Smooth muscle cell (in vitro differentiated cells): ENCODE results near the gene CSRP1. TPM values are rescaled to one million over a fixed set of nuclear protein-coding genes. Genes with fewer than 3 reads are reported as not detected.
A peak's percentile ranks its signal among the peaks of the same experiment; 100 is the strongest.

Experiments used
- DNase-seq: peaks from one replicate; lab custom pipeline; 2025; ENCODE audit not compliant: unreplicated experiment; lab: John Stamatoyannopoulos, UW
- H2AFZ ChIP-seq: fragments of 200-600 bp; sonication (generic); 2 replicates; pipeline ENCODE4 v1.6.0; 2016; ENCODE audit warnings: antibody characterized with exemption, low read depth, mild to moderate bottlenecking
- H3F3A ChIP-seq: fragments of 200-600 bp; sonication (generic); 2 replicates; pipeline ENCODE4 v1.6.0; 2017; ENCODE audit warnings: antibody characterized with exemption, low read depth
- H3K27ac ChIP-seq: fragments of 200-600 bp; sonication (generic); 2 replicates; pipeline ENCODE4 v1.5.1; 2016; ENCODE audit warnings: low read depth, mild to moderate bottlenecking
- H3K27me3 ChIP-seq: fragments of 200-600 bp; sonication (generic); 2 replicates; pipeline ENCODE4 v1.6.1; 2016; ENCODE audit warnings: low read depth, mild to moderate bottlenecking
- H3K36me3 ChIP-seq: fragments of 200-600 bp; sonication (generic); 2 replicates; pipeline ENCODE4 v1.5.1; 2016; ENCODE audit warnings: low read depth
- H3K4me1 ChIP-seq: fragments of 200-600 bp; sonication (generic); 2 replicates; pipeline ENCODE4 v1.5.1; 2016; ENCODE audit warnings: low read depth
- H3K4me2 ChIP-seq: fragments of 200-600 bp; sonication (generic); 2 replicates; pipeline ENCODE4 v1.6.0; 2016; ENCODE audit warnings: mild to moderate bottlenecking
- H3K4me3 ChIP-seq: fragments of 200-600 bp; sonication (generic); 2 replicates; pipeline ENCODE4 v1.5.1; 2016; ENCODE audit warnings: mild to moderate bottlenecking
- H3K79me2 ChIP-seq: fragments of 200-600 bp; sonication (generic); 2 replicates; pipeline ENCODE4 v1.6.0; 2016; ENCODE audit warnings: low read depth, mild to moderate bottlenecking
- H3K9ac ChIP-seq: fragments of 200-600 bp; sonication (generic); 2 replicates; pipeline ENCODE4 v1.6.0; 2016; ENCODE audit warnings: low read depth
- H3K9me3 ChIP-seq: fragments of 200-600 bp; sonication (generic); replicated peaks from 2 replicates; pipeline ENCODE4 v1.5.1; 2016; ENCODE audit warnings: low read depth
- H4K20me1 ChIP-seq: fragments of 200-600 bp; sonication (generic); 2 replicates; pipeline ENCODE4 v1.6.0; 2016; ENCODE audit warnings: low read depth
- CTCF ChIP-seq: fragments of 200-600 bp; sonication (generic); IDR thresholded peaks from 2 replicates; pipeline ENCODE4 v1.5.1; 2017; ENCODE audit warnings: borderline replicate concordance, mild to moderate bottlenecking, antibody characterized with exemption; ENCODE audit not compliant: insufficient read depth, poor library complexity, severe bottlenecking
- WGBS: methylation state at CpG from one replicate; pipeline ENCODE4 v1.1.7; 2016; ENCODE audit warnings: low lambda C conversion rate; 5-methylcytosine and 5-hydroxymethylcytosine counted together
- polyA plus RNA-seq: library from polyadenylated mRNA; unstranded; fragments of >200 nt; fragmentation: Nextera tagmentation; extraction: Ambion mirVana; gene quantifications from 2 replicates; pipeline ENCODE4 v1.2.1, GENCODE V29; 2016
- total RNA-seq: library from RNA; depleted of rRNA; stranded (reverse); fragments of >200 nt; gene quantifications from 2 replicates; pipeline ENCODE4 v1.2.3, GENCODE V29; 2014

The CSRP1 gene
- total and polyA plus RNA-seq, 2 experiments from 2014 or later, result 202 to 345 TPM

- TF ChIP-seq CTCF, result no peak
- H3K4me2 ChIP-seq, result no peak overlapping the region
Observed at GRCh38 chr1:201490708-201491131, 16.2 kb downstream of the CSRP1 start.

GRCh38 chr1:201489643-201490261, 17.2 kb downstream of the CSRP1 start:
- H3K4me1 ChIP-seq, result peaks cover 15% of the 10 kb centered on the region
- WGBS, result 90% methylated on average over 6 of the region's 6 CpGs
- H3K9me3 ChIP-seq, result no peaks in the 10 kb centered on the region
- no peaks in the 10 kb centered on the region for H3K27me3 ChIP-seq
- peaks cover 5% of the 10 kb centered on the region for H3K36me3 ChIP-seq
- DNase-seq, result no peak
- H2AFZ ChIP-seq, result no peak overlapping the region
- H3K79me2 ChIP-seq, result peaks cover 33% of the 10 kb centered on the region
- H3K4me2 ChIP-seq, result no peak overlapping the region
- no peak for TF ChIP-seq CTCF
- H3K27ac ChIP-seq, result peak overlapping the region; percentile 13
- peaks cover 55% of the 10 kb centered on the region for H3F3A ChIP-seq
- H3K9ac ChIP-seq, result no peak overlapping the region
- H4K20me1 ChIP-seq, result peaks cover 55% of the 10 kb centered on the region
- H3K4me3 ChIP-seq, result no peak overlapping the region

More at GRCh38 chr1:201490708-201491131, 16.2 kb downstream of the CSRP1 start:
- Histone ChIP-seq H2AFZ (no peak overlapping the region), H3K9me3 (no peaks in the 10 kb centered on the region), H3K79me2 (peaks cover 33% of the 10 kb centered on the region), H3K9ac (no peak overlapping the region), H3K27me3 (no peaks in the 10 kb centered on the region), H4K20me1 (peaks cover 63% of the 10 kb centered on the region), H3K27ac (no peak overlapping the region), H3K36me3 (peaks cover 5% of the 10 kb centered on the region), H3K4me3 (no peak overlapping the region), H3F3A (peaks cover 54% of the 10 kb centered on the region), H3K4me1 (peaks cover 22% of the 10 kb centered on the region)
- DNase-seq, result no peak
- WGBS, result 57% methylated on average over 3 of the region's 3 CpGs

GRCh38 chr1:201488830-201489589, 17.9 kb downstream of the CSRP1 start:
- no peak for TF ChIP-seq CTCF
- Histone ChIP-seq H3K27ac (peak overlapping the region; percentile 13), H3K4me1 (peaks cover 7% of the 10 kb centered on the region), H3K27me3 (no peaks in the 10 kb centered on the region), H3F3A (peaks cover 48% of the 10 kb centered on the region), H3K79me2 (peaks cover 29% of the 10 kb centered on the region), H4K20me1 (peaks cover 48% of the 10 kb centered on the region), H3K9ac (no peak overlapping the region), H3K4me2 (no peak overlapping the region), H3K36me3 (peaks cover 5% of the 10 kb centered on the region), H3K9me3 (no peaks in the 10 kb centered on the region), H2AFZ (no peak overlapping the region), H3K4me3 (no peak overlapping the region)
- no peak for DNase-seq
- 71% methylated on average over 12 of the region's 12 CpGs for WGBS
